ENCODE data around the gene SYNGR4. TPM values are rescaled to one million over a fixed set of nuclear protein-coding genes. Genes with fewer than 3 reads are reported as not detected.

Gene SYNGR4
- total RNA-seq, 1 experiment from 2014 or later: 0.49 TPM

- BruUV-seq (replicated peaks): no TSS peak
- Histone ChIP-seq H2AFZ (ENCODE audit: low read depth, low read length, poor library complexity, severe bottlenecking) (no peak overlapping the region), H3K9me3 (ENCODE audit: control insufficient read depth in 1 of 2, insufficient read depth in 1 of 2, low read depth in 1 of 2, low read length in 2 of 2) (no peaks in the 10 kb centered on the region), H3K9me2 (ENCODE audit: insufficient read depth) (no peaks in the 10 kb centered on the region), H3K4me3 (replicated peaks in 1 of 2; ENCODE audit: low read depth in 1 of 2, low read length in 2 of 2) (no peak overlapping the region), H3K79me2 (ENCODE audit: insufficient read depth, low read length) (peaks cover 23% of the 10 kb centered on the region), H3K4me2 (ENCODE audit: low read length) (peak overlapping the region; percentile 76; the same call in 1 of the 2 replicates), H4K20me1 (ENCODE audit: insufficient read depth) (no peaks in the 10 kb centered on the region), H3K4me1 (ENCODE audit: control insufficient read depth in 1 of 2, insufficient read depth in 2 of 2, low read length in 2 of 2) (peaks cover 24 to 75% of the 10 kb centered on the region in 2 experiments), H3K27me3 (ENCODE audit: insufficient read depth, low read length) (no peaks in the 10 kb centered on the region), H3K27ac (ENCODE audit: low read depth, low read length) (no peak overlapping the region), H3K9ac (ENCODE audit: low read length) (no peak overlapping the region), H3K36me3 (ENCODE audit: control insufficient read depth in 1 of 2, insufficient read depth in 2 of 2, low read length in 2 of 2) (no peaks in the 10 kb centered on the region)
- DNase-seq (ENCODE audit: low read depth, low spot score) (no peak), ATAC-seq (no peak)
- ChIA-PET CTCF (no interaction called here), RAD21 (ENCODE audit: low non-redundant PET in 1 of 2, low total read pairs in 2 of 2, uncharacterized antibody in 2 of 2, unreplicated experiment in 2 of 2) (no interaction called here), POLR2A (no interaction called here)
- peak; percentile 22; the same call in 1 of the 2 replicates for TF ChIP-seq POLR2AphosphoS5 (IDR thresholded peaks at IDR 0.05; ENCODE audit: low read depth, low read length)
- TF ChIP-seq RAD21 (IDR thresholded peaks at IDR 0.05; ENCODE audit: low read depth): no peak
- intact Hi-C loops (cut with micrococcal nuclease): loop anchor here (5.0 to 10.0 kb wide), 3 partner anchors 34 to 99 kb away; partner anchors contain the start of genes EMP3, SYNGR4 and TMEM143
Observed at GRCh38 chr19:48396016-48396823, 32.1 kb downstream of the SYNGR4 start.

- ChIA-PET CTCF (no interaction called here), POLR2A (no interaction called here), RAD21 (ENCODE audit: low non-redundant PET in 1 of 2, low total read pairs in 2 of 2, uncharacterized antibody in 2 of 2, unreplicated experiment in 2 of 2) (no interaction called here)
- intact Hi-C loops (cut with micrococcal nuclease): loop anchor here (5.0 to 10.0 kb wide), 3 partner anchors 34 to 98 kb away; partner anchors contain the start of genes EMP3, SYNGR4 and TMEM143
- H3K4me2 ChIP-seq (ENCODE audit: low read length): peak overlapping the region; percentile 76
- peaks cover 27% of the 10 kb centered on the region for H3K79me2 ChIP-seq (ENCODE audit: insufficient read depth, low read length)
- no peaks in the 10 kb centered on the region for H3K36me3 ChIP-seq (ENCODE audit: control insufficient read depth in 1 of 2, insufficient read depth in 2 of 2, low read length in 2 of 2)
- no peaks in the 10 kb centered on the region for H3K9me3 ChIP-seq (ENCODE audit: control insufficient read depth in 1 of 2, insufficient read depth in 1 of 2, low read depth in 1 of 2, low read length in 2 of 2)
- H2AFZ ChIP-seq (ENCODE audit: low read depth, low read length, poor library complexity, severe bottlenecking): no peak overlapping the region
- no peak overlapping the region for H3K27ac ChIP-seq (ENCODE audit: low read depth, low read length)
- H3K27me3 ChIP-seq (ENCODE audit: insufficient read depth, low read length): no peaks in the 10 kb centered on the region
- H3K9ac ChIP-seq (ENCODE audit: low read length): peak overlapping the region; percentile 92
- peaks cover 24 to 74% of the 10 kb centered on the region in 2 experiments for H3K4me1 ChIP-seq (ENCODE audit: control insufficient read depth in 1 of 2, insufficient read depth in 2 of 2, low read length in 2 of 2)
- DNase-seq (ENCODE audit: low read depth, low spot score) (no peak), ATAC-seq (no peak)
- H3K4me3 ChIP-seq (replicated peaks in 1 of 2; ENCODE audit: low read depth in 1 of 2, low read length in 2 of 2): no peak overlapping the region; a peak in 1 of 4 replicates
- BruUV-seq (replicated peaks): no TSS peak
- H3K9me2 ChIP-seq (ENCODE audit: insufficient read depth): no peaks in the 10 kb centered on the region
- no peaks in the 10 kb centered on the region for H4K20me1 ChIP-seq (ENCODE audit: insufficient read depth)
- TF ChIP-seq EGR1 (IDR thresholded peaks at IDR 0.05; ENCODE audit: low read depth) (no peak), FOSL1 (IDR thresholded peaks at IDR 0.05; ENCODE audit: low read depth) (no peak), SIN3A (IDR thresholded peaks at IDR 0.05; ENCODE audit: low read depth) (no peak), SP1 (IDR thresholded peaks at IDR 0.05; ENCODE audit: low read depth) (no peak), EZH2phosphoT487 (IDR thresholded peaks at IDR 0.05; ENCODE audit: borderline replicate concordance) (no peak), SRF (IDR thresholded peaks at IDR 0.05; ENCODE audit: low read depth) (no peak), CBX3 (IDR thresholded peaks at IDR 0.05; ENCODE audit: low read depth) (no peak), CTCF (IDR thresholded peaks at IDR 0.05 in 2 of 3, conservative IDR thresholded peaks at IDR 0.05 in 1 of 3; ENCODE audit: borderline replicate concordance in 1 of 3, insufficient read depth in 1 of 3, low read depth in 2 of 3, low read length in 2 of 3) (no peak), EZH2 (IDR thresholded peaks at IDR 0.05) (no peak), RAD21 (IDR thresholded peaks at IDR 0.05; ENCODE audit: low read depth) (no peak), ZFX (IDR thresholded peaks at IDR 0.05) (no peak), ZNF274 (IDR thresholded peaks at IDR 0.05; ENCODE audit: low read depth, low read length) (no peak), POLR2AphosphoS5 (IDR thresholded peaks at IDR 0.05; ENCODE audit: low read depth, low read length) (no peak; the same call in none of the 2 replicates)
- TF ChIP-seq, protein P1, sequence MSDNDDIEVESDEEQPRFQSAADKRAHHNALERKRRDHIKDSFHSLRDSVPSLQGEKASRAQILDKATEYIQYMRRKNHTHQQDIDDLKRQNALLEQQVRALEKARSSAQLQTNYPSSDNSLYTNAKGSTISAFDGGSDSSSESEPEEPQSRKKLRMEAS (IDR thresholded peaks at IDR 0.05): no peak
- TF ChIP-seq, protein P2, sequence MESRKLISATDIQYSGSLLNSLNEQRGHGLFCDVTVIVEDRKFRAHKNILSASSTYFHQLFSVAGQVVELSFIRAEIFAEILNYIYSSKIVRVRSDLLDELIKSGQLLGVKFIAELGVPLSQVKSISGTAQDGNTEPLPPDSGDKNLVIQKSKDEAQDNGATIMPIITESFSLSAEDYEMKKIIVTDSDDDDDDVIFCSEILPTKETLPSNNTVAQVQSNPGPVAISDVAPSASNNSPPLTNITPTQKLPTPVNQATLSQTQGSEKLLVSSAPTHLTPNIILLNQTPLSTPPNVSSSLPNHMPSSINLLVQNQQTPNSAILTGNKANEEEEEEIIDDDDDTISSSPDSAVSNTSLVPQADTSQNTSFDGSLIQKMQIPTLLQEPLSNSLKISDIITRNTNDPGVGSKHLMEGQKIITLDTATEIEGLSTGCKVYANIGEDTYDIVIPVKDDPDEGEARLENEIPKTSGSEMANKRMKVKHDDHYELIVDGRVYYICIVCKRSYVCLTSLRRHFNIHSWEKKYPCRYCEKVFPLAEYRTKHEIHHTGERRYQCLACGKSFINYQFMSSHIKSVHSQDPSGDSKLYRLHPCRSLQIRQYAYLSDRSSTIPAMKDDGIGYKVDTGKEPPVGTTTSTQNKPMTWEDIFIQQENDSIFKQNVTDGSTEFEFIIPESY (IDR thresholded peaks at IDR 0.05; ENCODE audit: extremely low read depth, insufficient replicate concordance, low read length): no peak
- TF ChIP-seq, protein P3, sequence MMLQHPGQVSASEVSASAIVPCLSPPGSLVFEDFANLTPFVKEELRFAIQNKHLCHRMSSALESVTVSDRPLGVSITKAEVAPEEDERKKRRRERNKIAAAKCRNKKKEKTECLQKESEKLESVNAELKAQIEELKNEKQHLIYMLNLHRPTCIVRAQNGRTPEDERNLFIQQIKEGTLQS (IDR thresholded peaks at IDR 0.05): no peak
Observed at GRCh38 chr19:48396824-48397176, 32.6 kb downstream of the SYNGR4 start.
